CD14-positive monocyte (primary cell): Measurements from ENCODE around the gene ARMH3. TPM values are rescaled to one million over a fixed set of nuclear protein-coding genes. Genes with fewer than 3 reads are reported as not detected.

Experiments used
- DNase-seq, 3 donors: peaks; one replicate each; pipeline ENCODE4 v3.0.0-alpha.2; 2011 to 2022
- H2AFZ ChIP-seq: 2 replicates; pipeline ENCODE4 v1.6.0; 2012; ENCODE audit warnings: mild to moderate bottlenecking, low read depth, low read length, inconsistent platforms; ENCODE audit not compliant: insufficient read depth, poor library complexity, severe bottlenecking
- H3K27ac ChIP-seq, 2 donors: 1 replicate in 1 of 2; 2 replicates in 1 of 2; pipeline ENCODE4 v1.5.1; 2012 to 2013; ENCODE audit warnings: low read length in 2 of 2, control low read depth in 1 of 2, inconsistent platforms in 1 of 2, low read depth in 1 of 2, mild to moderate bottlenecking in 1 of 2
- H3K27me3 ChIP-seq, 2 donors: one replicate each; pipeline versions ENCODE4 v1.6.0 to v1.6.1; 2011 to 2013; ENCODE audit warnings: low read length in 2 of 2; ENCODE audit not compliant: control insufficient read depth in 2 of 2, insufficient read depth in 2 of 2
- H3K36me3 ChIP-seq, 2 donors: replicated peaks in 1 of 2; 1 replicate in 1 of 2; 2 replicates in 1 of 2; pipeline versions ENCODE4 v1.5.1 to v1.6.1; 2012 to 2013; ENCODE audit warnings: low read length in 2 of 2, control low read depth in 1 of 2, inconsistent platforms in 1 of 2, mild to moderate bottlenecking in 1 of 2; ENCODE audit not compliant: insufficient read depth in 2 of 2, control insufficient read depth in 1 of 2
- H3K4me1 ChIP-seq, 2 donors: 1 replicate in 1 of 2; 2 replicates in 1 of 2; pipeline versions ENCODE4 v1.5.1 to v1.6.1; 2012 to 2013; ENCODE audit warnings: low read length in 2 of 2, control low read depth in 1 of 2, inconsistent platforms in 1 of 2, mild to moderate bottlenecking in 1 of 2, moderate library complexity in 1 of 2; ENCODE audit not compliant: insufficient read depth in 2 of 2, control insufficient read depth in 1 of 2
- H3K4me2 ChIP-seq: replicated peaks from 2 replicates; pipeline ENCODE3; 2012; ENCODE audit warnings: low read length, moderate library complexity, mild to moderate bottlenecking; ENCODE audit not compliant: poor library complexity, severe bottlenecking; ENCODE audit errors: extremely low read depth
- H3K4me3 ChIP-seq, 3 experiments: fragments of 200-600 bp in 1 of 3; sonication (generic) in 1 of 3; replicated peaks in 1 of 3; 1 replicate in 2 of 3; 2 replicates in 1 of 3; pipeline ENCODE4 v1.5.1; 2011 to 2013; ENCODE audit warnings: low read length in 3 of 3, mild to moderate bottlenecking in 3 of 3, control low read depth in 2 of 3, low read depth in 2 of 3, inconsistent platforms in 1 of 3, moderate library complexity in 1 of 3
- H3K79me2 ChIP-seq: 2 replicates; pipeline ENCODE4 v1.6.0; 2012; ENCODE audit warnings: mild to moderate bottlenecking, control low read depth, inconsistent platforms, low read length, moderate library complexity; ENCODE audit not compliant: insufficient read depth
- H3K9ac ChIP-seq: 2 replicates; pipeline ENCODE4 v1.6.0; 2017; ENCODE audit warnings: low read length, mild to moderate bottlenecking; ENCODE audit not compliant: insufficient read depth, poor library complexity, severe bottlenecking
- H3K9me3 ChIP-seq, 2 donors: replicated peaks in 1 of 2; 1 replicate in 1 of 2; 2 replicates in 1 of 2; pipeline versions ENCODE4 v1.5.1 to v1.6.1; 2012 to 2013; ENCODE audit warnings: low read length in 2 of 2, control low read depth in 1 of 2; ENCODE audit not compliant: control insufficient read depth in 1 of 2, insufficient read depth in 1 of 2
- H4K20me1 ChIP-seq: 2 replicates; pipeline ENCODE4 v1.6.0; 2012; ENCODE audit warnings: mild to moderate bottlenecking, low read length, control low read depth, moderate library complexity; ENCODE audit not compliant: insufficient read depth
- H3K27ac Mint-ChIP-seq, 7 donors: one replicate each; pipeline ENCODE4 v1.8.0; 2020; ENCODE audit warnings: mild to moderate bottlenecking in 7 of 7, mixed read lengths in 7 of 7, moderate library complexity in 6 of 7, inconsistent platforms in 2 of 7
- H3K27me3 Mint-ChIP-seq, 3 donors: one replicate each; pipeline ENCODE4 v1.8.0; 2021 to 2022; ENCODE audit warnings: low read depth in 3 of 3, mild to moderate bottlenecking in 3 of 3, mixed read lengths in 3 of 3, moderate library complexity in 3 of 3, inconsistent platforms in 1 of 3
- H3K36me3 Mint-ChIP-seq, 2 donors: one replicate each; pipeline ENCODE4 v1.8.0; 2020; ENCODE audit warnings: mixed read lengths in 2 of 2, inconsistent platforms in 1 of 2, mild to moderate bottlenecking in 1 of 2
- H3K4me1 Mint-ChIP-seq: one replicate; pipeline ENCODE4 v1.8.0; 2020; ENCODE audit warnings: mild to moderate bottlenecking, mixed read lengths
- H3K4me3 Mint-ChIP-seq, 2 donors: one replicate each; pipeline ENCODE4 v1.8.0; 2020; ENCODE audit warnings: mild to moderate bottlenecking in 2 of 2, mixed read lengths in 2 of 2, moderate library complexity in 1 of 2
- H3K9me3 Mint-ChIP-seq, 7 donors: one replicate each; pipeline ENCODE4 v1.8.0; 2020 to 2022; ENCODE audit warnings: mixed read lengths in 7 of 7, mild to moderate bottlenecking in 6 of 7, moderate library complexity in 6 of 7, inconsistent platforms in 2 of 7
- WGBS: methylation state at CpG from one replicate; pipeline ENCODE4 v1.1.5; 2013; ENCODE audit warnings: missing lambda C conversion rate; ENCODE audit not compliant: insufficient coverage; 5-methylcytosine and 5-hydroxymethylcytosine counted together
- intact Hi-C, 2 donors: fragments of 100-400 bp; cut with micrococcal nuclease; formaldehyde crosslinking; loops; one replicate each; pipeline versions ENCODE4 v1.15.0 to v1.15.1; 2023
- polyA plus RNA-seq, 3 donors: library from polyadenylated mRNA; depleted of rRNA in 1 of 3; unstranded in 2 of 3; stranded (reverse) in 1 of 3; fragments of 300-500 nt in 2 of 3; fragments of >200 nt in 1 of 3; fragmentation: Illumina TruSeq in 2 of 3; gene quantifications; 1 replicate in 2 of 3; 2 replicates in 1 of 3; pipeline ENCODE4 v1.2.3, GENCODE V29; 2012 to 2021
- TF ChIP-seq, protein P1 (sequence below): fragments of 200-600 bp; IDR thresholded peaks from one replicate; pipeline ENCODE4 v1.8.0; 2022; ENCODE audit warnings: antibody characterized with exemption, mild to moderate bottlenecking

Gene ARMH3
- polyA plus RNA-seq, 3 donors: 20.4 to 26.3 (median 22.1) TPM

DNA sequence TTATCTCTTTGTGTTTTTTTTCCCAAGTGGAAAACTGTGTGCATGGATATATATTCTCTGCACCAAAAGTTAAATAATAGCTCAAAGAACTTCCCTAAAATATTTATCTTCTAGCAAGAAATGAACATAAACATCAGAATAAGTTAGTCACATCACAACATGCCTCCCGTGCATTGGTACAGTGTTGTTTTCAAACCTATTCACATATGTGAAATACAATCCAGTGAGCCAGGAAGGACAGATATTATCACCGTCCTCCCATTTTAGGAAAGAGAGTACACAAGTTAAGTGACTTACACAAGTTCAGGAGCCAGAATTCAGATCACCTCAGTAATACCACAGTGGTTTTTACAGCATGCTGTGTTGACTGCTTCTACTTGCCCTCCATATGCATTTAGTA, 22.2 kb downstream of the ARMH3 start:
- H3K4me3 Mint-ChIP-seq: no peak overlapping the region
- H3K9me3 Mint-ChIP-seq: no peaks in the 10 kb centered on the region
- no peak overlapping the region for H3K4me2 ChIP-seq
- intact Hi-C loops: no loop called here
- DNase-seq: no peak
- H4K20me1 ChIP-seq: peaks cover 6% of the 10 kb centered on the region
- no peaks in the 10 kb centered on the region for H3K4me1 ChIP-seq
- no peak overlapping the region for H3K9ac ChIP-seq
- no peak overlapping the region for H3K27ac Mint-ChIP-seq
- H3K27ac ChIP-seq: no peak overlapping the region
- peaks cover 66 to 74% of the 10 kb centered on the region in 2 donors for H3K36me3 ChIP-seq
- no peak overlapping the region for H3K4me3 ChIP-seq
- TF ChIP-seq, protein P1, sequence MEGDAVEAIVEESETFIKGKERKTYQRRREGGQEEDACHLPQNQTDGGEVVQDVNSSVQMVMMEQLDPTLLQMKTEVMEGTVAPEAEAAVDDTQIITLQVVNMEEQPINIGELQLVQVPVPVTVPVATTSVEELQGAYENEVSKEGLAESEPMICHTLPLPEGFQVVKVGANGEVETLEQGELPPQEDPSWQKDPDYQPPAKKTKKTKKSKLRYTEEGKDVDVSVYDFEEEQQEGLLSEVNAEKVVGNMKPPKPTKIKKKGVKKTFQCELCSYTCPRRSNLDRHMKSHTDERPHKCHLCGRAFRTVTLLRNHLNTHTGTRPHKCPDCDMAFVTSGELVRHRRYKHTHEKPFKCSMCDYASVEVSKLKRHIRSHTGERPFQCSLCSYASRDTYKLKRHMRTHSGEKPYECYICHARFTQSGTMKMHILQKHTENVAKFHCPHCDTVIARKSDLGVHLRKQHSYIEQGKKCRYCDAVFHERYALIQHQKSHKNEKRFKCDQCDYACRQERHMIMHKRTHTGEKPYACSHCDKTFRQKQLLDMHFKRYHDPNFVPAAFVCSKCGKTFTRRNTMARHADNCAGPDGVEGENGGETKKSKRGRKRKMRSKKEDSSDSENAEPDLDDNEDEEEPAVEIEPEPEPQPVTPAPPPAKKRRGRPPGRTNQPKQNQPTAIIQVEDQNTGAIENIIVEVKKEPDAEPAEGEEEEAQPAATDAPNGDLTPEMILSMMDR: no peak
- H3K27me3 Mint-ChIP-seq: peaks cover 0 to 1% (median 0%) of the 10 kb centered on the region in 3 donors
- no peak overlapping the region for H2AFZ ChIP-seq
- H3K36me3 Mint-ChIP-seq: peaks cover 71 to 91% of the 10 kb centered on the region in 2 donors
- H3K27me3 ChIP-seq: no peaks in the 10 kb centered on the region
- H3K79me2 ChIP-seq: no peaks in the 10 kb centered on the region
- no CpG with 5 or more reads among the region's 2 CpGs for WGBS
- H3K9me3 ChIP-seq: no peaks in the 10 kb centered on the region
- H3K4me1 Mint-ChIP-seq: no peaks in the 10 kb centered on the region

DNA sequence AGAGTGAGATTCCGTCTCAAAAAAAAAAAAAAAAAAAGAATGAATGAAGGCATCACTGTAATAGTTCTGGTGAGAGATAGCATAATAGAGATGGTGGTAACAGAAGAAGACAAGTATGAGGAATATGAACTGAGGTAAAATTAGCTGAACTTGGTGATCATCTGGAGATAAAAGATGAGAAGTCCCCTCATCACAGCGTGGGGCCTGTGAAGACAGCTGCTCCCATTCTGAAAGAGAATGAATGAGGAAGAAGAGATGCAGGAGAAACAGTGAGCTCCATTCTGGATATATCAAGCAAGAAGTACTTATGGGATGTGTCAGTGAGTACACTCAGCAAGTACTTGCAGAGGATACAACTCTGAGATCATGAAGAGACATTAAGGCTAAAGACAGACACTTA, 28.7 kb downstream of the ARMH3 start:
- Mint-ChIP-seq H3K4me3 (no peak overlapping the region), H3K36me3 (peaks cover 61 to 90% of the 10 kb centered on the region in 2 donors), H3K27ac (peak overlapping the region in 1 of 7 donors; percentile 19), H3K27me3 (no peaks in the 10 kb centered on the region), H3K9me3 (no peaks in the 10 kb centered on the region), H3K4me1 (peaks cover 25% of the 10 kb centered on the region)
- Histone ChIP-seq H3K9ac (no peak overlapping the region), H4K20me1 (peaks cover 6% of the 10 kb centered on the region), H3K36me3 (peaks cover 70 to 79% of the 10 kb centered on the region in 2 donors), H3K4me3 (no peak overlapping the region), H3K27ac (no peak overlapping the region), H3K79me2 (no peaks in the 10 kb centered on the region), H2AFZ (no peak overlapping the region), H3K4me2 (no peak overlapping the region), H3K9me3 (no peaks in the 10 kb centered on the region), H3K4me1 (peaks cover 22 to 24% of the 10 kb centered on the region in 2 donors), H3K27me3 (no peaks in the 10 kb centered on the region)
- intact Hi-C loops: no loop called here
- TF ChIP-seq, protein P1: no peak
- DNase-seq: no peak
- WGBS: 85% methylated on average over 2 of the region's 2 CpGs
